ENCODE measurements around the gene PCSK6. TPM values are rescaled to one million over a fixed set of nuclear protein-coding genes. Genes with fewer than 3 reads are reported as not detected.

PCSK6 gene
- polyA plus RNA-seq, 1 donor from 2014 or later, result 0.14 TPM

GRCh38 chr15:101528108-101528916 lies 38.8 kb upstream of the PCSK6 start:
- Mint-ChIP-seq H3K27ac (no peak overlapping the region), H3K4me1 (no peaks in the 10 kb centered on the region), H3K4me3 (no peak overlapping the region), H3K36me3 (no peaks in the 10 kb centered on the region), H3K27me3 (peaks cover 25% of the 10 kb centered on the region), H3K9me3 (peaks cover 0 to 2% (median 0%) of the 10 kb centered on the region in 3 donors)

DNA sequence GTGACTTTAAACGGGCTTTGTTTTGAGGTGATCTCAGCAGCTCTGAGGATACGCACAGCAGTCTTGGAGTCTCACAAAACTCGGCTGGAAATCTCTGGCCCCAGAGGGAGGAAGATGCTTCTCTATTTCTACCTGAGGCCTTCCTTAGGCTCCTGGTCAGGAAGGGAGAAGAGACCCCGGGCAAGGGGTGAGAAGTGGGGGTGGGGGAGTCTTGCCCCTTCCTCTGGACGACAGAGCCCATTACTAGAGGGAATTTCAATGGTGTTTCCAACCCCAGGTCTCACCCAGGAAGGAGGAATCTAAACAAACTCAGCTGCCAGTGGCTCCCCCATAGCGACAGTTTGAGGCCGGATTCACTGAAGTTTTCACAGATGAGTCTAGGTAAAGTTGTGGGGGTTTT lies 37.4 kb upstream of the PCSK6 start:
- Mint-ChIP-seq H3K27me3 (peaks cover 31% of the 10 kb centered on the region), H3K27ac (no peak overlapping the region), H3K9me3 (no peaks in the 10 kb centered on the region), H3K4me1 (peaks cover 0 to 3% (median 1%) of the 10 kb centered on the region in 3 donors), H3K4me3 (no peak overlapping the region), H3K36me3 (no peaks in the 10 kb centered on the region)

GRCh38 chr15:101526442-101526841 lies 36.9 kb upstream of the PCSK6 start:
- H3K4me1 Mint-ChIP-seq, result peaks cover 0 to 3% (median 3%) of the 10 kb centered on the region in 3 donors
- no peaks in the 10 kb centered on the region for H3K36me3 Mint-ChIP-seq
- no peak overlapping the region for H3K4me3 Mint-ChIP-seq
- no peak overlapping the region for H3K27ac Mint-ChIP-seq
- H3K9me3 Mint-ChIP-seq, result no peaks in the 10 kb centered on the region
- peaks cover 31% of the 10 kb centered on the region for H3K27me3 Mint-ChIP-seq

DNA sequence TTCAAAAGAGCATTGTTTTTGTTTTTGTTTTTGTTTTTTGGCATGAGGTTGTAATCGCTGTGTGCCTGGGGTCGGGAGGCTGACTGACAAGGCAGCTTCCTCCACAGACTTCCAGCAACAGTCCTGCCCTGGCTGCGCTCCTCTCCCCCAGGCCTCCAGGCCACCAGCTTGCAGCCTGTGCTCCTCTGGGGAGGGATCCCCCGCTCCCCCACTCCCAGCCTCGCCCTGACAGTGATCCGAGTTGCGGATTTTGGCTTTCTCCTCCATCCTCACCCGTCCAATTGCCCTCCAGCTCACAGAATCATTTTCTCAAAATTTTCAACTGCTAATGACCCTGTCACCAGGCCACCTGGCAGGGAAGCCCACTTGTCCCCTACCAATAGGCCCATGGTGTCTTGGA lies 36.5 kb upstream of the PCSK6 start:
- no peak overlapping the region for H3K4me3 Mint-ChIP-seq
- no peaks in the 10 kb centered on the region for H3K36me3 Mint-ChIP-seq
- peaks cover 0 to 5% (median 4%) of the 10 kb centered on the region in 3 donors for H3K4me1 Mint-ChIP-seq
- H3K27ac Mint-ChIP-seq, result no peak overlapping the region
- peaks cover 33% of the 10 kb centered on the region for H3K27me3 Mint-ChIP-seq
- H3K9me3 Mint-ChIP-seq, result no peaks in the 10 kb centered on the region

DNA sequence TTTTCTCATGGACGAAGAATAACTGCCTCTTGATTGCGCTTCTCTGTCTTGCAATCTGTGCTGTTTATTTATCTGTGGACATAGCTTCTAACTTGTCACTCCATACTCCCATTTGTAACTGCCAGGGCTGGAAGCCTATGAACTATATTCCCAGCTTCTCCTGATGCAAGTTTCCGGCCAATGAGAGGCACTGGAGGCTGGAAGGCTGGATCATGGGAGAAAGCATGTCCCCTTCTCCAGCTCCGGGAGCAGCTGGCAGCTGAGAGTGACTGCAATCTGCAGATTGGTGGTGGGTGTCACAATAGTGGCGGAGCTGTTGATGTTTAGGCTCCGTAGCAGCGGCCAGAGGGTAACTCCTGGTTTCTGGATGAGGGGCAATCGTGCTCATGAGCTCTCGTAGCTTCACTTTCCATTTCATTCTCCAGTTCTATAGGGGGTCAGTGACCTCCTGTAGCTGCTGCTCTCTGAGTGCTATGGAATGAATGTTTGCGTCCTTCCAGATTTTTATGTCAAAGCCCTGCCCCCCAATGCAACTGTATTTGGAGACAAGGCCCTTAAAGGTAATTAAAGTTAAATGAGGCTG lies 35.7 kb upstream of the PCSK6 start:
- Mint-ChIP-seq H3K27ac (no peak overlapping the region), H3K27me3 (peaks cover 40% of the 10 kb centered on the region)

DNA sequence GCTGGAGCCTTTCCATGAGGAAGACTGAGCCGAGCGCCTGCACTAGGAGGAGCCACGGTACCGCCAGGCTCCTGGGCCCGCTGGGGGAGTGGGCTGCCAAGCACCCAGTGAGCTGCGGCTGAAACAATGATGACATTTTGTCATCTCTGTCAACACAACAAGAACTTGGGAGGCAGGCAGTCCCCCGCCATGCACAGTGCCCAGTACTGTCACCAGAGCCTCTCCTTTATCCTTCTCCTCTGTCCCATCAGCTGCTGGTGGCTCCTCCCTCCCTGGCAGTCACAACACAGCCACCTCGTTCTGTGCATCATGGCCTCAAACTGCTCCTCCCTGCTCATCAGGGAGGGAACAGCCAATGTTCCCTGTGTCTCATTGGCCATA lies 34.0 kb upstream of the PCSK6 start:
- H3K9me3 Mint-ChIP-seq, result no peaks in the 10 kb centered on the region
- H3K4me1 Mint-ChIP-seq, result peaks cover 0 to 5% (median 4%) of the 10 kb centered on the region in 3 donors
- H3K27ac Mint-ChIP-seq, result no peak overlapping the region
- no peaks in the 10 kb centered on the region for H3K36me3 Mint-ChIP-seq
- H3K4me3 Mint-ChIP-seq, result no peak overlapping the region
- peaks cover 40% of the 10 kb centered on the region for H3K27me3 Mint-ChIP-seq

More for the DNA sequence above, 35.7 kb upstream of the PCSK6 start:
- H3K4me1 Mint-ChIP-seq, result peaks cover 0 to 5% (median 4%) of the 10 kb centered on the region in 3 donors
- H3K9me3 Mint-ChIP-seq, result no peaks in the 10 kb centered on the region
- H3K4me3 Mint-ChIP-seq, result no peak overlapping the region
- no peaks in the 10 kb centered on the region for H3K36me3 Mint-ChIP-seq

DNA sequence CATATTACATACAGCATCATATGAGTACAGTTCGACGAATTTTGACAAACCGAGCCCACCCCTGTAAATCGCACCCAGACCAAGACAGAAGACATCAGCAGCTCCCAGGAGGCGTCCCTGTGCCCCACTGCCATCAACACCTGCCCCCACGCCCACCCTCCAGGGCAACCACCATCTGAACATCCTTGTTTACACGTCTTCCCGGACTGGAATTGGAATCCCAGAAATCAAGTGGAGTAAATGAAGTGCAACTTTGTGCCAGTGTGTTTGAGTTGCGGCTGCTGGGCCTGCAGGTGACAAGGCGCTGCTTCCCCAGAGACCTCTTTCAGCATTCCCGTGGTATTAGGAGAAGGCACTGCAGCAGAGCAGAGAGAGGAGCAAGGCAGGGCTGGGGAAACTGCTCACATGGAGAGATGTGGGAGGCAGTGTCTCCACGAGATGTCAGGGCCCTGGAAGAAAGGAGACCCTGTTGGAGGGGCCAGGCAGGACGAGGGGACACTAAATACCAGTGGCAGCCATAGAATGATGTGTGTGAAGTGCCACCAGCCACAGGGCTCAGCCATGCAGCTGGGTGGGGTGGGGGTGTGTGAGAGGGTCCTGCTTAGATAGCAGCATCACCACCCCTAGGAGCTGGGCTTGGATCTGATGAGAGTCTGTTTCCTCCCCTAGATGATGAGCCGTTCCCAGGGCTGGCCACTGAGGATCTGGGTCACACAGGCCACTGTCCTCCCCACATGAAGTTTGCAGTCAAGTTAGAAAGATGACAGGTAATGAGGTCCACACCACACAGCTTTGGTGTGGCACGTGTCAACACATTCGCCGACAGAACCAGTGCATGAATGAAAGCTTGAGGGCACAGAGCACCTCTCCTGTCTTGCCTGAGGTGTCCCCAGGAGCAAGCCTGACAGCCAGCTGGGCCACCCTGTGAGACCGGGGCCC lies 33.4 kb upstream of the PCSK6 start:
- H3K9me3 Mint-ChIP-seq, result peaks cover 0 to 5% (median 3%) of the 10 kb centered on the region in 3 donors
- peak overlapping the region in 1 of 3 donors; percentile 14 for H3K27ac Mint-ChIP-seq
- H3K27me3 Mint-ChIP-seq, result peaks cover 38% of the 10 kb centered on the region
- H3K4me1 Mint-ChIP-seq, result peaks cover 0 to 5% (median 4%) of the 10 kb centered on the region in 3 donors
- H3K36me3 Mint-ChIP-seq, result no peaks in the 10 kb centered on the region
- no peak overlapping the region for H3K4me3 Mint-ChIP-seq

DNA sequence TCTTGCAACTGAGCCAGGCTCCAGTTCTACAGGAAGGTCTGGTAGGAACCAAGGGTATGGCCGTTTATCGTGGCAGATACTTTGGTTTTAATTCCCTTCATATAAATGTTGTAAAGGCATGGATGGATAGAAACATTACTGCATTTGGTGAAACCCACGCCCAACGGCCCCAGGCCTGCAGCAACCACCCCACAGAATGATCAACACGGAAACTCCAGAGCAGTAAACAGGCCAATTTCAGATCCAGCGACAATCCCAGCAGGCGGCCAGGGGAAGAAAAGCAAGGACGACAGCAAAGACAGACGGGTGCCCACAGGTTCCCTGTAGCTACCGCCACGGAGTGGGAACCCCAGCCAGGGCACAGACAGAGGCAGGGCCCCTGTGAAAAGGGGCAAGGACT lies 32.6 kb upstream of the PCSK6 start:
- H3K9me3 Mint-ChIP-seq, result peaks cover 0 to 5% (median 4%) of the 10 kb centered on the region in 3 donors
- H3K27ac Mint-ChIP-seq, result no peak overlapping the region
- no peaks in the 10 kb centered on the region for H3K36me3 Mint-ChIP-seq
- peaks cover 37% of the 10 kb centered on the region for H3K27me3 Mint-ChIP-seq
- peaks cover 0 to 5% (median 4%) of the 10 kb centered on the region in 3 donors for H3K4me1 Mint-ChIP-seq
- no peak overlapping the region for H3K4me3 Mint-ChIP-seq

- Mint-ChIP-seq H3K4me1 (peaks cover 0 to 5% (median 4%) of the 10 kb centered on the region in 3 donors), H3K4me3 (no peak overlapping the region), H3K27me3 (peaks cover 36% of the 10 kb centered on the region), H3K36me3 (no peaks in the 10 kb centered on the region), H3K27ac (no peak overlapping the region), H3K9me3 (peaks cover 3 to 7% (median 7%) of the 10 kb centered on the region in 3 donors)
These were observed 32.1 kb upstream of the PCSK6 start for GRCh38 chr15:101521591-101521990.

DNA sequence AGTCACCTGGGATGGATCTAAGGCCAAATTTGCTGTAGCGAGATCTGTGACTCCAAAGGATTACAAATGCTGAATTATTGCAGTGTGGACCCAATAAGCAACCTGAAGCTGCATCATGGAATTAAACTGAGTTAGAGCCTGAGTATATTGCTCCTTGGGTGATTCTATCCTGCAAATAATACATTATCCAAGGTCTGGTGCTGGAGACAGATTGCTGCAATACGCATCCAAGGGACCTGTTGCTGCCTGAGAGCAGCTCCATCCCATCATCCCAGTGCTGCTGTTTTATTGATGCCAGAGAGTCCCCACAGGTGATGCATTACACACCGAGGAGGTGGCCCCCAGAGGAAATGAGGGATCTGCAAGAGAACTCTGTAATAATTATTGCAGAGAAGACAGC lies 31.6 kb upstream of the PCSK6 start:
- Mint-ChIP-seq H3K4me3 (no peak overlapping the region), H3K27ac (no peak overlapping the region), H3K4me1 (peaks cover 0 to 5% (median 4%) of the 10 kb centered on the region in 3 donors), H3K9me3 (peaks cover 7 to 10% (median 8%) of the 10 kb centered on the region in 3 donors), H3K36me3 (peaks cover 2% of the 10 kb centered on the region), H3K27me3 (peaks cover 34% of the 10 kb centered on the region)

DNA sequence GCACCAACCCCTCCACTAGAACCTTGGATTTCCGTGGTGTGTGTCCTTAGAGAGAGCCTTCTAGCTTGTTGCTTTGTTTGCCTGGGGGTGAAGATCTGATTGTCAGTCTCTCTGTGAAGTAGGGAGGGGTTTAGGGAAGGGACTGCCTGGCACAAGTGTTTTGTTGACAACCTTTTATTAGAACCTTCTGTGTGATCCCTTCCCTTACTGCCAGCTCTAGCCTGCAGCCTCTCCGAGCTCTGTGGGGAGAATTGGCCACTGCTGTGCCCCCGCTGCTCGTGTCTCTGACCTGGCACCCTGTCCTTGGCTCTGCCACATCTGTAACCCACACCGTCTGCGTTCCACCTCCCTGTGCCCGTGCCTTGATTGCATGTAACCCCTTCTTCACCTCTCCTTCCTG lies 30.9 kb upstream of the PCSK6 start:
- peaks cover 3% of the 10 kb centered on the region for H3K36me3 Mint-ChIP-seq
- peaks cover 8 to 16% (median 12%) of the 10 kb centered on the region in 3 donors for H3K9me3 Mint-ChIP-seq
- no peak overlapping the region for H3K4me3 Mint-ChIP-seq
- no peak overlapping the region for H3K27ac Mint-ChIP-seq
- peaks cover 0 to 5% (median 4%) of the 10 kb centered on the region in 3 donors for H3K4me1 Mint-ChIP-seq
- H3K27me3 Mint-ChIP-seq, result peaks cover 31% of the 10 kb centered on the region

DNA sequence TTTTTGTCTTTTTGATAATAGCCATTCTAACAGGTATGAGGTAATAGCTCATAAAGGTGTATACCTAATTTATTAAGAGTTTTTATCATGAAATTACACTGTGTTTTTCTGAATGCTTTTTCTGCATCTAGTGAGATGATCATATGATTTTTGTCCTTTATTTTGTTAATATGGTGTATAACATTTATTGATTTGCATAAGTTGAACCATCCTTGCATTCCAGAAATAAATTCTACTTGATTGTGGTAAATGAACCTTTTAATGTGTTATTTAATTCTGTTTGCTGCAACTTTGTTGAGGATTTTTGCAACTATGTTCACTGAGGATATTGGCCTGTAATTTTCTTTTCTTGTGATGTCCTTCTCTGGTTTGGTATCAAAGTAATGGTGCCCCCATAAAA lies 28.0 kb upstream of the PCSK6 start:
- peaks cover 0 to 3% (median 3%) of the 10 kb centered on the region in 3 donors for H3K4me1 Mint-ChIP-seq
- no peak overlapping the region for H3K27ac Mint-ChIP-seq
- H3K4me3 Mint-ChIP-seq, result no peak overlapping the region
- peaks cover 8 to 17% (median 13%) of the 10 kb centered on the region in 3 donors for H3K9me3 Mint-ChIP-seq
- H3K27me3 Mint-ChIP-seq, result peaks cover 17% of the 10 kb centered on the region
- peaks cover 5% of the 10 kb centered on the region for H3K36me3 Mint-ChIP-seq

GRCh38 chr15:101514318-101514717 lies 24.8 kb upstream of the PCSK6 start:
- Mint-ChIP-seq H3K9me3 (peaks cover 8 to 17% (median 13%) of the 10 kb centered on the region in 3 donors), H3K27ac (no peak overlapping the region), H3K27me3 (peaks cover 3% of the 10 kb centered on the region), H3K4me3 (no peak overlapping the region), H3K36me3 (peaks cover 5% of the 10 kb centered on the region), H3K4me1 (no peaks in the 10 kb centered on the region)

- no peak overlapping the region for H3K27ac Mint-ChIP-seq
- peaks cover 3 to 12% (median 11%) of the 10 kb centered on the region in 3 donors for H3K9me3 Mint-ChIP-seq
- no peak overlapping the region for H3K4me3 Mint-ChIP-seq
- peaks cover 5% of the 10 kb centered on the region for H3K36me3 Mint-ChIP-seq
- no peaks in the 10 kb centered on the region for H3K4me1 Mint-ChIP-seq
- peaks cover 3% of the 10 kb centered on the region for H3K27me3 Mint-ChIP-seq
These were observed 22.2 kb upstream of the PCSK6 start for GRCh38 chr15:101511717-101512116.

All from IgD-negative memory B cell (primary cell).